Heart left ventricle (tissue), 16 donors: ENCODE results near the gene DDR2. TPM values are rescaled to one million over a fixed set of nuclear protein-coding genes. Genes with fewer than 3 reads are reported as not detected.

Experiments
- ATAC-seq, 4 donors: fragments of 200-7000 bp; cut with Tn5 transposase; one replicate each; pipeline ENCODE4 v1.9.1; 2020 to 2022; ENCODE audit warnings: moderate library complexity in 4 of 4, mild to moderate bottlenecking in 3 of 4, moderate number of reproducible peaks in 1 of 4
- DNase-seq, 5 donors: peaks; one replicate each; pipeline ENCODE4 v3.0.0-alpha.2; 2020
- H3K27ac ChIP-seq, 12 donors: fragments of 200-600 bp; sonication (generic) in 4 of 12; one replicate each; pipeline versions ENCODE4 v1.5.0 to v1.8.0; 2016 to 2022; ENCODE audit warnings: mild to moderate bottlenecking in 2 of 12
- H3K27me3 ChIP-seq, 9 donors: fragments of 200-600 bp; sonication (generic) in 2 of 9; one replicate each; pipeline versions ENCODE4 v1.5.1 to v1.8.0; 2016 to 2022; ENCODE audit warnings: mild to moderate bottlenecking in 3 of 9
- H3K36me3 ChIP-seq, 9 donors: fragments of 200-600 bp; sonication (generic) in 2 of 9; one replicate each; pipeline versions ENCODE4 v1.5.0 to v1.8.0; 2018 to 2022; ENCODE audit warnings: mild to moderate bottlenecking in 2 of 9
- H3K4me1 ChIP-seq, 12 donors: fragments of 200-600 bp; sonication (generic) in 4 of 12; one replicate each; pipeline versions ENCODE4 v1.5.0 to v1.8.0; 2016 to 2022; ENCODE audit warnings: mild to moderate bottlenecking in 3 of 12
- H3K4me3 ChIP-seq, 12 donors: fragments of 200-600 bp; sonication (generic) in 4 of 12; one replicate each; pipeline versions ENCODE4 v1.5.0 to v1.8.0; 2017 to 2022; ENCODE audit warnings: mild to moderate bottlenecking in 9 of 12, moderate library complexity in 4 of 12
- H3K9me3 ChIP-seq, 12 donors: fragments of 200-600 bp; sonication (generic) in 4 of 12; one replicate each; pipeline versions ENCODE4 v1.5.0 to v1.8.0; 2016 to 2022; ENCODE audit warnings: mild to moderate bottlenecking in 1 of 12
- CTCF ChIP-seq, 12 donors: fragments of 200-600 bp; sonication (generic) in 4 of 12; IDR thresholded peaks; one replicate each; pipeline versions ENCODE4 v1.5.0 to v1.8.0; 2018 to 2022; ENCODE audit warnings: antibody characterized with exemption in 12 of 12, mild to moderate bottlenecking in 5 of 12
- POLR2A ChIP-seq, 2 donors: fragments of 450-650 bp; IDR thresholded peaks; one replicate each; pipeline ENCODE4 v1.6.1; 2017; ENCODE audit warnings: antibody characterized with exemption in 2 of 2, mild to moderate bottlenecking in 2 of 2, moderate library complexity in 2 of 2
- WGBS, 4 donors: extraction: QIAGEN DNeasy Blood & Tissue Kit in 2 of 4; methylation state at CpG; one replicate each; pipeline versions ENCODE4 v1.1.5 to v1.1.7; 2013 to 2018; 5-methylcytosine and 5-hydroxymethylcytosine counted together
- intact Hi-C, 10 donors: fragments of 100-400 bp; cut with DNase I; formaldehyde crosslinking; loops; one replicate each; pipeline versions ENCODE4 v1.11.1 to v1.14.2; 2022
- polyA plus RNA-seq, 2 donors: library from polyadenylated mRNA; stranded (reverse); fragments of 200-250 nt; gene quantifications; one replicate each; pipeline ENCODE4 v1.2.3, GENCODE V29; 2013
- total RNA-seq, 9 donors: library from RNA; depleted of rRNA in 2 of 9; stranded (reverse); fragments of >200 nt in 2 of 9; fragmentation: NEBNext Ultra II Directional in 3 of 9; extraction: Animal tissue kit (Norgen Biotek cat#: 25700) in 3 of 9; gene quantifications; one replicate each; pipeline versions ENCODE4 v1.1.0 to v1.2.4, GENCODE V29; 2016 to 2023
- donor health status: ischemic (EF 13 %, LVEDD 7.1; RV severe dilation, severe dysfunction).
- donor health status: healthy with polysubstance abuse.
- donor health status: DM: no; HTN: yes; CAD: no.
- donor health status: DM: no; HTN: no; CAD: no.
- donor health status: ischemic (EF 25% LVEDD 6.9; RV normal size, moderate dysfunction).
- donor health status: ischemic (EF 25% LVEDD 5.7; RV mildly dilated, moderate dysfunction).
- donor health status: healthy.
- donor health status: DM: yes; HTN: yes; CAD: no.
- donor health status: ischemic (EF 35%, LVEDD 5.7; RV mildly dilated, moderate dysfunction).
- donor health status: nonischemic (EF 11% LVEDD 7.7; RV severe dilation, severe dysfunction).
- donor health status: DM: yes; HTN: yes; CAD: no.
- donor health status: PGD.
- donor health status: ischemic (EF 29% LVEDD 5.4; RV normal size, mild dysfunction).
- donor health status: nonischemic (EF 23%, LVEDD 6.1; RV moderate dilation, normal function).

DDR2 gene
- total and polyA plus RNA-seq, 11 donors, result 5.0 to 55.3 (median 23.8) TPM

- H3K27ac ChIP-seq, result peak overlapping the region; percentile 53 to 92 (median 76)
- no peaks in the 10 kb centered on the region for H3K9me3 ChIP-seq
- 73 to 78% (median 76%) methylated on average over 6 of the region's 6 CpGs for WGBS, 4 donors
- H3K27me3 ChIP-seq, result no peaks in the 10 kb centered on the region
- TF ChIP-seq CTCF (IDR thresholded peaks at IDR 0.05), result no peak
- TF ChIP-seq POLR2A (IDR thresholded peaks at IDR 0.05), result no peak
- no peak overlapping the region for H3K4me3 ChIP-seq
- intact Hi-C loops, result loop anchor here in 4 of 10 donors (5.0 to 10.0 kb wide), 3 partner anchors 47 to 65 kb away; partner anchors contain the start of gene DDR2 (in 4 of the 4)
- ATAC-seq, result no peak
- DNase-seq, result no peak
- no peaks in the 10 kb centered on the region for H3K36me3 ChIP-seq
- peaks cover 0 to 60% (median 17%) of the 10 kb centered on the region in 12 donors for H3K4me1 ChIP-seq
These were observed 65.1 kb downstream of the DDR2 start for GRCh38 chr1:162697140-162697895.

DNA sequence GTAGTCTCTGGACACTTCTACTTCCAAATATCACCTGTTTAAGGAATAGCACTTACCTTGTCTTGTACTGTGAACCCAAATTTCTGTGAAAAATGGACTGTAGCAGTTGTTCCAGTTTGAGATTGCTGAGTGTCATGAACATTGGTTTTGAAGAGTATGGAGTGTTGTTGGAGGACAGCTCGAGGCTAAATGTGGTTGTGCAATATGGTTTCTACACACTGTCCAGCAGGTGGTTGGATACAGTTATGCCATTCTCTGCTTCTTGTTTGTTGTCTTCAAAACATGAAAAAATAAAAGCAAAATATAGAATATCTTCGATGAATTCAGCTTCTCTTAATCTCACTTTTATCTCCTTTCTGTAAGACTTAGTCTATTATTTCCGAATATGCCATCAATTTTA lies 67.1 kb downstream of the DDR2 start:
- 73 to 80% (median 75%) methylated on average over 3 of the region's 3 CpGs for WGBS, 4 donors
- H3K9me3 ChIP-seq, result no peaks in the 10 kb centered on the region
- H3K4me1 ChIP-seq, result peaks cover 0 to 61% (median 18%) of the 10 kb centered on the region in 12 donors

GRCh38 chr1:162700131-162700530 lies 67.9 kb downstream of the DDR2 start:
- intact Hi-C loops, result no loop called here
- 55 to 90% (median 67%) methylated on average over 1 of the region's 1 CpG for WGBS, 4 donors
- ATAC-seq, result no peak

More for the DNA sequence above, 67.1 kb downstream of the DDR2 start:
- no peak for DNase-seq
- H3K27me3 ChIP-seq, result no peaks in the 10 kb centered on the region
- peak overlapping the region in 1 of 12 donors; percentile 86 for H3K27ac ChIP-seq
- no peak for ATAC-seq
- no peak for TF ChIP-seq POLR2A (IDR thresholded peaks at IDR 0.05)
- TF ChIP-seq CTCF (IDR thresholded peaks at IDR 0.05), result no peak
- no peak overlapping the region for H3K4me3 ChIP-seq
- intact Hi-C loops, result loop anchor here in 4 of 10 donors (5.0 to 10.0 kb wide), 3 partner anchors 45 to 67 kb away; partner anchors contain the start of gene DDR2 (in 4 of the 4)
- H3K36me3 ChIP-seq, result no peaks in the 10 kb centered on the region

More at GRCh38 chr1:162700131-162700530, 67.9 kb downstream of the DDR2 start:
- Histone ChIP-seq H3K4me3 (no peak overlapping the region), H3K9me3 (no peaks in the 10 kb centered on the region), H3K4me1 (peaks cover 0 to 69% (median 21%) of the 10 kb centered on the region in 12 donors), H3K36me3 (no peaks in the 10 kb centered on the region), H3K27ac (no peak overlapping the region), H3K27me3 (no peaks in the 10 kb centered on the region)
- DNase-seq, result no peak
- TF ChIP-seq POLR2A (IDR thresholded peaks at IDR 0.05), result no peak
- TF ChIP-seq CTCF (IDR thresholded peaks at IDR 0.05), result no peak
